Measurements from ENCODE around the gene SUSD4.

DNA sequence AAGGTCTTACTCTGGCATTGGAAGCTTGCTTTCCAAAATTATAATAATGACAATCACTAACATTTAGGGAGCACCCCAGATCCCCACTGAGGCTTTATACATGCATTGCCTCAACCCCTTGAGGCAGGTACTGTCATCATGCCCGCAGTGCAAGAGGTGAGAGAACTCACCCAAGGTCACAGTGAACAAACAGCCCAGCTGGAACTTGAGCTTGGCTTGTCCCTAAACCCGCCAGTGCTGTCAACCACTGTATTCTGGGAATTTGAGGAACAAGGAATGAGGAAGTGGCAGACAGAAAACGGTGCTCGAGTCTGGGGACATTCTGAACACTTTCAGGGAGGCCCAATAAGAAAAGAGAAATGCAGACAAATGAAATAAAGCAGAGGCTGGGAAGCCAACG is 186.3 kb downstream of the SUSD4 start:
- TF ChIP-seq, protein P1, sequence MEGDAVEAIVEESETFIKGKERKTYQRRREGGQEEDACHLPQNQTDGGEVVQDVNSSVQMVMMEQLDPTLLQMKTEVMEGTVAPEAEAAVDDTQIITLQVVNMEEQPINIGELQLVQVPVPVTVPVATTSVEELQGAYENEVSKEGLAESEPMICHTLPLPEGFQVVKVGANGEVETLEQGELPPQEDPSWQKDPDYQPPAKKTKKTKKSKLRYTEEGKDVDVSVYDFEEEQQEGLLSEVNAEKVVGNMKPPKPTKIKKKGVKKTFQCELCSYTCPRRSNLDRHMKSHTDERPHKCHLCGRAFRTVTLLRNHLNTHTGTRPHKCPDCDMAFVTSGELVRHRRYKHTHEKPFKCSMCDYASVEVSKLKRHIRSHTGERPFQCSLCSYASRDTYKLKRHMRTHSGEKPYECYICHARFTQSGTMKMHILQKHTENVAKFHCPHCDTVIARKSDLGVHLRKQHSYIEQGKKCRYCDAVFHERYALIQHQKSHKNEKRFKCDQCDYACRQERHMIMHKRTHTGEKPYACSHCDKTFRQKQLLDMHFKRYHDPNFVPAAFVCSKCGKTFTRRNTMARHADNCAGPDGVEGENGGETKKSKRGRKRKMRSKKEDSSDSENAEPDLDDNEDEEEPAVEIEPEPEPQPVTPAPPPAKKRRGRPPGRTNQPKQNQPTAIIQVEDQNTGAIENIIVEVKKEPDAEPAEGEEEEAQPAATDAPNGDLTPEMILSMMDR (IDR thresholded peaks at IDR 0.05) = no peak
- no peak for TF ChIP-seq POLR2AphosphoS5 (IDR thresholded peaks at IDR 0.05)

Data from prostate gland (tissue), 2 donors.